ENCODE results near the gene CCDC90B. TPM values are rescaled to one million over a fixed set of nuclear protein-coding genes. Genes with fewer than 3 reads are reported as not detected.

CCDC90B gene
- total and polyA plus RNA-seq, 2 donors from 2014 or later = 31.6 to 38.7 TPM

DNA sequence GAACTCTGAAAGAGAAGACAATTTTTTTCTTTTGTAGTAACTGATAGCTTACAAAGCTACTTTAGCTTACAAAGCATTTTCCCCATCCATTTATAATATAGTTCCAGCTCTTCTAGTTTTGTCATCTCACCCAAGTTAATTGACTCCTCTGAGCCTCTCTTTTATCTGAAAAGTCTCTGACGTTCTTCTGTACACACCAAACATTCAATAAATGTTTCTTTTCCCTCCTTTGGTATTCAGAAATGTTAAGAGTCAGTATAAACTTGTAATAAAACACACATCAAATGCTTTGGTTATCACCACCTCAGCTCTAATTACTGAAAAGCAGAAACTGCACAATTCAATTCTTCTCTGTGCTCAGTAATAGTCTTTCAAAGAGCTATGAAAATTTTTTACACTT, 5.9 kb downstream of the CCDC90B start:
- Histone ChIP-seq H3K27me3 (ENCODE audit: control insufficient read depth, insufficient read depth, low read length) (no peaks in the 10 kb centered on the region), H3K36me3 (ENCODE audit: control insufficient read depth in 2 of 3, insufficient read depth in 3 of 3, low read length in 3 of 3) (peaks cover 2 to 11% (median 9%) of the 10 kb centered on the region in 3 donors), H3K27ac (ENCODE audit: low read depth in 2 of 2, low read length in 2 of 2) (no peak overlapping the region), H3K4me3 (ENCODE audit: low read length in 3 of 3) (no peak overlapping the region), H3K4me1 (ENCODE audit: control insufficient read depth in 2 of 3, insufficient read depth in 2 of 3, low read depth in 1 of 3, low read length in 3 of 3) (peaks cover 4 to 7% (median 5%) of the 10 kb centered on the region in 3 donors), H3K9me3 (ENCODE audit: control insufficient read depth in 2 of 3, insufficient read depth in 1 of 3, low read length in 3 of 3) (no peaks in the 10 kb centered on the region), H3K9ac (ENCODE audit: low read length in 3 of 3) (no peak overlapping the region)
- no peak for FAIRE-seq
- DNase-seq = no peak
- TF ChIP-seq, protein P1, sequence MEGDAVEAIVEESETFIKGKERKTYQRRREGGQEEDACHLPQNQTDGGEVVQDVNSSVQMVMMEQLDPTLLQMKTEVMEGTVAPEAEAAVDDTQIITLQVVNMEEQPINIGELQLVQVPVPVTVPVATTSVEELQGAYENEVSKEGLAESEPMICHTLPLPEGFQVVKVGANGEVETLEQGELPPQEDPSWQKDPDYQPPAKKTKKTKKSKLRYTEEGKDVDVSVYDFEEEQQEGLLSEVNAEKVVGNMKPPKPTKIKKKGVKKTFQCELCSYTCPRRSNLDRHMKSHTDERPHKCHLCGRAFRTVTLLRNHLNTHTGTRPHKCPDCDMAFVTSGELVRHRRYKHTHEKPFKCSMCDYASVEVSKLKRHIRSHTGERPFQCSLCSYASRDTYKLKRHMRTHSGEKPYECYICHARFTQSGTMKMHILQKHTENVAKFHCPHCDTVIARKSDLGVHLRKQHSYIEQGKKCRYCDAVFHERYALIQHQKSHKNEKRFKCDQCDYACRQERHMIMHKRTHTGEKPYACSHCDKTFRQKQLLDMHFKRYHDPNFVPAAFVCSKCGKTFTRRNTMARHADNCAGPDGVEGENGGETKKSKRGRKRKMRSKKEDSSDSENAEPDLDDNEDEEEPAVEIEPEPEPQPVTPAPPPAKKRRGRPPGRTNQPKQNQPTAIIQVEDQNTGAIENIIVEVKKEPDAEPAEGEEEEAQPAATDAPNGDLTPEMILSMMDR (IDR thresholded peaks at IDR 0.05; ENCODE audit: borderline replicate concordance, extremely low read depth, insufficient read depth) = no peak
- intact Hi-C loops (cut with DNase I) = no loop called here

DNA sequence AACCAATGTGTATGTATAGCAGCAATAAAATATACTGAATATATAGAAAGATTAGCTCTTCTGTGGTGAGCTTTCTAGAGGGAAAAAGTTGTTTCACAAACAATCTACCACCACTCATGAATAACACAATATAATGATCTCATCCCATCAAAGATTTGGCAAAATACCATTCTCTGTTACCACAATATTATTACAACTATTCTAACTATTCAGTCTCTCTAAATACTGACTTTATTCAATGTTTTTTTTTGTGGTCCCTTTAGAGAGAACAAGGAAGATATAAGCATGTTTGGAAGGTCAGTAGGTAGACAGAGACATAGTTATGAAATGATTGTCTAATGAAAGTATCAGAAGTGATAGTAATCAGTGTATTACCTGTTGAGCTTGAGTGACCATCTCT, 7.8 kb downstream of the CCDC90B start:
- FAIRE-seq = no peak

DNA sequence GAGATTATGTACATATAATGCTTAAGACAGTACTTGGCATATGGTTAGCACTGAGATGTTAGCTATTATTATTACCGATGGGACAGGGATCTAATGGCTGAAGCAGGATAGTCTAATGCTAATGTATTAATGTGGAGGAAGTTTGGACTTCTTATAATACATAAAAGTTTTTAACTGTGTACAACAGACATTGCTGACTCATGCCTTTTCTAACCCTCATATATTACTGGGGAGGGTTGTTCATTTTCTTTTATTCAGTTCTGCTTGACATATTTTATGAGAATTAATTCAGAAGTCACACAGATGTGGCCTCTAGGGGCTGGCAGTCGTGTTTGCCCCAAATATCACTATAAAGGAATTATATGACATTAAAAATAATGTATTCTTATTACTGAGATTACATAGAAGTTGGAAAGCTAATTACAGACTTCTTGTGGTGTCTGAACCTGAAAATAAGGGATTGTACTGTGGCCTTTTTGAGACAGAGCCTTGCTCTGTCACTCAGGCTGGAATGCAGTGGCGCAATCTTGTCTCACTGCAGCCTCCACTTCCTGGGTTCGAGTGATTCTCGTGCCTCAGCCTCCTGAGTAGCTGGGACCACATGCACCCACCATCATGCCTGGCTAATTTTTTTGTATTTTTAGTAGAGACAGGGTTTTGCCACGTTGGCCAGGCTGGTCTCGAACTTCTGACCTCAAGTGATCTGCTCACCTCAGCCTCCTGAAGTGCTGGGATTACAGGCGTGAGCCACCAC, 10.1 kb downstream of the CCDC90B start:
- no peak for DNase-seq
- Histone ChIP-seq H3K4me1 (ENCODE audit: control insufficient read depth in 2 of 3, insufficient read depth in 2 of 3, low read depth in 1 of 3, low read length in 3 of 3) (no peaks in the 10 kb centered on the region), H3K4me3 (ENCODE audit: low read length in 3 of 3) (no peak overlapping the region), H3K9ac (ENCODE audit: low read length in 3 of 3) (no peak overlapping the region), H3K9me3 (ENCODE audit: control insufficient read depth in 2 of 3, insufficient read depth in 1 of 3, low read length in 3 of 3) (no peaks in the 10 kb centered on the region), H3K27me3 (ENCODE audit: control insufficient read depth, insufficient read depth, low read length) (no peaks in the 10 kb centered on the region), H3K27ac (ENCODE audit: low read depth in 2 of 2, low read length in 2 of 2) (no peak overlapping the region), H3K36me3 (ENCODE audit: control insufficient read depth in 2 of 3, insufficient read depth in 3 of 3, low read length in 3 of 3) (peaks cover 12 to 22% (median 13%) of the 10 kb centered on the region in 3 donors)
- no peak for FAIRE-seq
- intact Hi-C loops (cut with DNase I) = no loop called here
- TF ChIP-seq, protein P1 (IDR thresholded peaks at IDR 0.05; ENCODE audit: borderline replicate concordance, extremely low read depth, insufficient read depth) = no peak

More for the DNA sequence above, 7.8 kb downstream of the CCDC90B start:
- DNase-seq = no peak
- TF ChIP-seq, protein P1 (IDR thresholded peaks at IDR 0.05; ENCODE audit: borderline replicate concordance, extremely low read depth, insufficient read depth) = no peak
- Histone ChIP-seq H3K4me1 (ENCODE audit: control insufficient read depth in 2 of 3, insufficient read depth in 2 of 3, low read depth in 1 of 3, low read length in 3 of 3) (peaks cover 0 to 3% (median 0%) of the 10 kb centered on the region in 3 donors), H3K9me3 (ENCODE audit: control insufficient read depth in 2 of 3, insufficient read depth in 1 of 3, low read length in 3 of 3) (no peaks in the 10 kb centered on the region), H3K27me3 (ENCODE audit: control insufficient read depth, insufficient read depth, low read length) (no peaks in the 10 kb centered on the region), H3K36me3 (ENCODE audit: control insufficient read depth in 2 of 3, insufficient read depth in 3 of 3, low read length in 3 of 3) (peaks cover 6 to 16% (median 9%) of the 10 kb centered on the region in 3 donors), H3K4me3 (ENCODE audit: low read length in 3 of 3) (no peak overlapping the region), H3K27ac (ENCODE audit: low read depth in 2 of 2, low read length in 2 of 2) (no peak overlapping the region), H3K9ac (ENCODE audit: low read length in 3 of 3) (no peak overlapping the region)
- intact Hi-C loops (cut with DNase I) = no loop called here
